Epithelial cell of esophagus (primary cell): ENCODE data around the gene RAP1GAP2.
A peak's percentile ranks its signal among the peaks of the same experiment; 100 is the strongest.

ENCODE experiments used
- DNase-seq: peaks from one replicate; pipeline ENCODE4 v3.0.0; 2010; ENCODE audit warnings: low read depth
- H3K4me3 ChIP-seq: 2 replicates; pipeline ENCODE4 v1.5.1; 2011; ENCODE audit warnings: mild to moderate bottlenecking, low read length, control low read depth
- TF ChIP-seq, protein P1 (sequence below): IDR thresholded peaks from 2 replicates; pipeline ENCODE4 v1.5.1; 2011; ENCODE audit warnings: low read depth, mild to moderate bottlenecking, low read length, control low read depth, inconsistent platforms; ENCODE audit not compliant: insufficient read depth; ENCODE audit errors: missing control alignments

Gene RAP1GAP2

DNA sequence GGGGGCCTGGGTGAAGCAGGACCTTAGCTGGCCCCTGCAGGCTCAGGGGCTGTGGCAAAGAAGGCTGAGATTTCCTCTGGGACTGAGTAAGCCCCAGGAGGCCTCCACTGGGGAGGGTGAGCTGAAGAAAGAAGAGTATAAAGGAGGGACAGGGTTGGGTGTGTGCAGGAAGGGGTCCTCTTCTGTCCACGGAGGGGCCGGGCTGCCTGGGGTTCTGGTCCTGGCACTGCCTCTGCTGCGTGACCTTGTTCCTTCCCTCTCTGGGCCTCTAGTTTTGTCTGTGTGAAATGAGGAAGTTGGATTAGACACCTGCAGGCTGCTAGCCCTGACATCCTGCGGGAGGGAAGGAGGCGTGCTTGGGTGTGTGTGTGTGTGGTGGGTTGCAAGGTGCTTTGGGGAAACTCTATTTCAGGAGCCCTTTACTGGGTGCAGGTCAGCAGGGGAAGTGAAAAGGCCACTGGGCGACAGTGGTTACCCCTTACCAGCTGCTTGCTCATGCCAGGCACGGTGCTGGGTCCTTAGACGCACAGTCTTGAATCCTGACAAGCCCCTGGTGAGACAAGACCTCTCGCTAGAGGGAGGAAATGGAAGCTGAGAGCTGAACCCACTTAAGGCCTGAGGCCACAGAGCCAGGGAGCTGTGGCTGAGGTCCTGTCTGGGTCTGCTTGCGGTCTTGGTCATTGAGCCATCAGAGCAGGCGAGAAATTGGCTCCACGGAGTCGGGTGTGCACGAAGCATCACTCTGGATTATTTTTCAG, 206.5 kb downstream of the RAP1GAP2 start:
- DNase-seq, result no peak
- TF ChIP-seq, protein P1, sequence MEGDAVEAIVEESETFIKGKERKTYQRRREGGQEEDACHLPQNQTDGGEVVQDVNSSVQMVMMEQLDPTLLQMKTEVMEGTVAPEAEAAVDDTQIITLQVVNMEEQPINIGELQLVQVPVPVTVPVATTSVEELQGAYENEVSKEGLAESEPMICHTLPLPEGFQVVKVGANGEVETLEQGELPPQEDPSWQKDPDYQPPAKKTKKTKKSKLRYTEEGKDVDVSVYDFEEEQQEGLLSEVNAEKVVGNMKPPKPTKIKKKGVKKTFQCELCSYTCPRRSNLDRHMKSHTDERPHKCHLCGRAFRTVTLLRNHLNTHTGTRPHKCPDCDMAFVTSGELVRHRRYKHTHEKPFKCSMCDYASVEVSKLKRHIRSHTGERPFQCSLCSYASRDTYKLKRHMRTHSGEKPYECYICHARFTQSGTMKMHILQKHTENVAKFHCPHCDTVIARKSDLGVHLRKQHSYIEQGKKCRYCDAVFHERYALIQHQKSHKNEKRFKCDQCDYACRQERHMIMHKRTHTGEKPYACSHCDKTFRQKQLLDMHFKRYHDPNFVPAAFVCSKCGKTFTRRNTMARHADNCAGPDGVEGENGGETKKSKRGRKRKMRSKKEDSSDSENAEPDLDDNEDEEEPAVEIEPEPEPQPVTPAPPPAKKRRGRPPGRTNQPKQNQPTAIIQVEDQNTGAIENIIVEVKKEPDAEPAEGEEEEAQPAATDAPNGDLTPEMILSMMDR, result no peak
- no peak overlapping the region for H3K4me3 ChIP-seq

DNA sequence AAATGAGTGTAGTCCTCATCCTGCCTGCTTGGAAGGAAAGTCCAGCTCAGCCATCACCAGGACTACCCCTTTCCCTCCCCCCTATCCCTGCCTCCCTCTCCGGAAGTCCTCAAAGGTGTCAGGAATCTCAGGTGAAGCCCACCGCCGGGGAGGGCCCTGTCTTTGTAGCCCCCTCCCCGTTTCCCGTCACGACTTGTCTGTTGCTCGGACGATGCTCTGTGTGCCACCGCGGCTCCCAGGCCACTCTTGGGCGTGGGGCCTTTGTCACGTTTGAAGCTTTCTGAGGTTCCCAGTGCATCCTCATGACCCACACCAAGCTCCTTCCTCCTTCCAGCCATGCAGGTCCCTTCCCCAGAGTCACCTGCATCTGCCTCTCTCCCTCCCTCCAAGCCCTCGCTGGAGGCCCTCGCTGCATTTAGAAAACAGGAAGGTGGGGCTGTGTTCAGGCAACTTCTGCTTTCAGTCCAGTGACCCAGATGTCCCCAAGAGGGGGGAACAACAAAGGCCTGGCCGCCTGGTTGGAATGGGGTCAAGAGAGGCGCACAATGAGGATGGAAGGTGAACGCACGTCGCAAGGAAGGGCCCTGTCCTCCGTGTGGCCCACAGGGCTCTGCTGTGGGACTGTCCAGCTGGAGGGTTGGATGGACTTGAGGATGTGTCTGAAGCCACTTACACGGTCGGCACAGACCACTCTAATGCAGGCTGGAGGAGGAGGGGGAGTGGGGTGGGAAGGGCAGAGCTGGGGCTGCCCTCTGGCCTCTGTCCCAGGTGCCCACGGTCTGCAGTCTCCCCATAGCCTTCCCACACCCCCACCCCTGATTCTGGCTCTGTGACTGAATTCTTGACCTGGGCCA, 207.3 kb downstream of the RAP1GAP2 start:
- no peak for DNase-seq
- H3K4me3 ChIP-seq, result no peak overlapping the region
- TF ChIP-seq, protein P1, result no peak

DNA sequence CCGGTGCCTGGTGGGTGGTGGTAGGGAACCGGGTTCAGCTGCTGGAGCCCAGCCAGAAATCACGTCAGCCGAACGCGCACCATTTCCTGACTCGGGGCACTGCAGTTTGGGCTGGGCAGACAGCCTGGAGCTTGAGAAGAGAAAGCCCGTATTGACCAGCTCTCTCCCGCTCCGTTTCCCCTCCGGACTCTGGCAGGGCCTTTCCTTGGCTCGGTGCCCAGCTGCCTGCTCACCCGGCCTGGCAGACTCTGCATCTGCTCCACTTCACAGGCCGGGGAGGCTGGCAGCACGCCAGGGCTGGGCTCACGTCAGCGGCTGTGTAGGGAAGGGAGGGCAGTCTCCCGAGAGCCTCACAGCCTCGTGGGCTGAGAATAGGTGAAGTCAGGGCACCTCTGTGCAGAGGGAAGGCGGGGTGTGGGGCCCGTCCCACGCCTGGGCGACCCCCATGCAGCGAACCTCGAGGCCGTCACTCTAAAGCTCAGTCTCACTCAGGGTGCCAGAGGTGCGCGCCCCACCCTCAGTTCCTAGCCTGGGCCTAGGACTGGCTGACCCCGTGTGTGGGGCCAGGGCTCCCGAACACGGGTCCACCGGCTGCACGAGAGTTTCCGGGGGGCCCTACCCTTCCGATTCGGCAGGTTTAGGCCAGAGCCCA, 208.0 kb downstream of the RAP1GAP2 start:
- H3K4me3 ChIP-seq, result no peak overlapping the region
- TF ChIP-seq, protein P1, result no peak
- DNase-seq, result peak; percentile 96

DNA sequence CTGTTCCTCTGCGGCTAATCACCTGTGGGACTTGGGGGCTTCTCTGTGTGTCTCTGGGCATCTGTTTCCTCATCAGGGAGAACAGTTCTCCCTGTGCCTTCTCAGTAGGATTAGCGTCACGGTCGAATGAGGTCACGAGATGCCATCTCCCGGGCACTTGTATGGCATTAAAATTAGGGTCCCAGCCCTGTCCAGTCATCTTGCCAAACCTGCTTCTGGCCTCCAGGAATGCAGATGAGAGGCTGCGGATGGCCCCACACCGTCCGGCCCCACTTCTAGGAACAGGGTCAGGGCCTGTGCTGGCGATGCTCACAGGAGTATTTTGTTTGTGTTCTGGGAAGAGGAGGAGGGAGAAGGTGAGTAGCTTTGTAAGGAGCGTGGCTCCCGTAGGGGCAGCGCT, 208.7 kb downstream of the RAP1GAP2 start:
- no peak for DNase-seq
- H3K4me3 ChIP-seq, result no peak overlapping the region
- TF ChIP-seq, protein P1, result no peak

DNA sequence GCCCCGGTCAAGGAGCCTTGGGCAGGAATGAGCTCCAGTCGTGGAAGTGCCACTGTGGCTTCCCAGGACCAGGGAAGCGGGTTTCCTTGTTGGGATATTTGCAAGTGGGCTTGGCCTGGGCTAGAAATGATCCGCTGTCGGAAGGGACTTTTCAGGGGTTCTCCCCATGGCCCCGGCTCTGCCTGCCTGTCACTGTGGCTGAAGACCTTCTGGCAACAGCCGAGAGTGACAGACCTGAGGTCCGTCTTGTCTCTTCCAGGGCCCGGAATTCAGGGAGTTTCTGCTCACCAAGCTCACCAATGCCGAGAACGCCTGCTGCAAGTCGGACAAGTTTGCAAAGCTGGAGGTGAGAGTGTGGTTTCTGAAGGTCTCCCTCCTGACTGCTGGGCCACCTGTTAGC, 209.5 kb downstream of the RAP1GAP2 start:
- no peak for DNase-seq
- TF ChIP-seq, protein P1, result no peak
- no peak overlapping the region for H3K4me3 ChIP-seq

DNA sequence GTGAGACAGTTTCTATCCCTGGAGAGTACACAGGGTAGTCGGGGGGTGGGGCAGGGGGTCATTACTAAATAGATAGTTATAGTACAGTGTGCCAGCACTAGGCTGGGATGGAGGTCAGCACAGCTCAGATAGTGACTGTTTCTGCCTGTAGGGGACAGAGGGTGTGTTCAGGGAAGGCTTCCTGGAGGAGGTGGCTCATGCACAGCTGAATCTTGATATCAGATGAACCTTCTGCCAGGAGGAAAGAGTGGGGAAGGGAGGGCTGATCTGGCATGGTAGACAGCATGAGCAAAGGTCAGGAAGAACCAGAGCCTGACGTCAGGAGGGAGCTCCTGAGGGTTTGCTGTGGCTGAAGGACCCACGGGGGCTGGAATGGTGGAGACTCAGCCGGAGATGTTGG, 210.6 kb downstream of the RAP1GAP2 start:
- no peak for DNase-seq
- no peak overlapping the region for H3K4me3 ChIP-seq
- TF ChIP-seq, protein P1, result no peak
